Mesendoderm (in vitro differentiated cells): ENCODE results near the gene OLFML1.

Source experiments
- DNase-seq: peaks from one replicate; pipeline ENCODE4 v3.0.0; 2013
- H2AK5ac ChIP-seq: 2 replicates; pipeline ENCODE4 v1.6.1; 2013; ENCODE audit warnings: low read length, inconsistent platforms
- H2BK120ac ChIP-seq: 2 replicates; pipeline ENCODE4 v1.6.1; 2013; ENCODE audit warnings: low read depth, mild to moderate bottlenecking, low read length, moderate library complexity, mixed read lengths
- H2BK15ac ChIP-seq: replicated peaks from 2 replicates; pipeline ENCODE4 v1.6.1; 2013; ENCODE audit warnings: low read depth, mild to moderate bottlenecking, moderate library complexity
- H2BK5ac ChIP-seq: 2 replicates; pipeline ENCODE4 v1.6.1; 2013; ENCODE audit warnings: low read length, inconsistent platforms
- H3K18ac ChIP-seq: 2 replicates; pipeline ENCODE4 v1.6.1; 2013; ENCODE audit warnings: mild to moderate bottlenecking, low read length, mixed read lengths
- H3K23ac ChIP-seq: one replicate; pipeline ENCODE4 v1.6.1; 2013; ENCODE audit warnings: low read length
- H3K27ac ChIP-seq: 2 replicates; pipeline ENCODE4 v1.5.1; 2013; ENCODE audit warnings: low read depth, mild to moderate bottlenecking, inconsistent platforms, low read length, moderate library complexity
- H3K27me3 ChIP-seq: 2 replicates; pipeline ENCODE4 v1.6.1; 2013; ENCODE audit warnings: low read length, control low read depth, mild to moderate bottlenecking, inconsistent platforms; ENCODE audit not compliant: insufficient read depth, poor library complexity
- H3K36me3 ChIP-seq: 2 replicates; pipeline ENCODE4 v1.6.1; 2013; ENCODE audit warnings: low read length, inconsistent platforms; ENCODE audit not compliant: control insufficient read depth, insufficient read depth
- H3K4ac ChIP-seq: one replicate; pipeline ENCODE4 v1.6.1; 2013; ENCODE audit warnings: low read depth, mild to moderate bottlenecking, low read length, moderate library complexity
- H3K4me1 ChIP-seq: 2 replicates; pipeline ENCODE4 v1.6.1; 2013; ENCODE audit warnings: low read depth, low read length, inconsistent platforms; ENCODE audit not compliant: control insufficient read depth
- H3K4me2 ChIP-seq: 2 replicates; pipeline ENCODE4 v1.6.1; 2013; ENCODE audit warnings: low read length
- H3K4me3 ChIP-seq: 2 replicates; pipeline ENCODE4 v1.5.1; 2013; ENCODE audit warnings: mild to moderate bottlenecking, low read length
- H3K56ac ChIP-seq: one replicate; pipeline ENCODE4 v1.6.1; 2013; ENCODE audit warnings: low read length
- H3K79me1 ChIP-seq: 2 replicates; pipeline ENCODE4 v1.6.1; 2013; ENCODE audit warnings: low read length, inconsistent platforms
- H3K79me2 ChIP-seq: 2 replicates; pipeline ENCODE4 v1.6.1; 2013; ENCODE audit warnings: mild to moderate bottlenecking, low read length; ENCODE audit not compliant: control insufficient read depth, insufficient read depth
- H3K9ac ChIP-seq: 2 replicates; pipeline ENCODE4 v1.6.1; 2013; ENCODE audit warnings: low read length, inconsistent platforms
- H4K5ac ChIP-seq: one replicate; pipeline ENCODE4 v1.6.1; 2013; ENCODE audit warnings: low read length
- H4K8ac ChIP-seq: one replicate; pipeline ENCODE4 v1.6.1; 2013; ENCODE audit warnings: low read depth, mild to moderate bottlenecking, control low read depth, low read length, moderate library complexity
- WGBS: extraction: QIAGEN DNeasy Blood & Tissue Kit; methylation state at CpG from one replicate; pipeline ENCODE4 v1.1.7; 2013; ENCODE audit warnings: low lambda C conversion rate, missing lambda C conversion rate; ENCODE audit not compliant: insufficient coverage; ENCODE audit errors: extremely low coverage; 5-methylcytosine and 5-hydroxymethylcytosine counted together

The OLFML1 gene

GRCh38 chr11:7559398-7560283 is 74.3 kb downstream of the OLFML1 start:
- Histone ChIP-seq H3K27ac (no peak overlapping the region), H2BK120ac (no peak overlapping the region), H3K36me3 (no peaks in the 10 kb centered on the region), H3K23ac (no peak overlapping the region), H2BK5ac (no peak overlapping the region), H2AK5ac (no peak overlapping the region), H3K4me3 (no peak overlapping the region), H3K4me1 (no peaks in the 10 kb centered on the region), H4K5ac (no peak overlapping the region), H3K9ac (no peak overlapping the region), H3K4me2 (no peak overlapping the region), H3K79me2 (no peaks in the 10 kb centered on the region), H3K4ac (no peak overlapping the region), H3K56ac (no peak overlapping the region), H2BK15ac (no peak overlapping the region), H3K79me1 (no peaks in the 10 kb centered on the region), H4K8ac (no peak overlapping the region), H3K18ac (no peak overlapping the region), H3K27me3 (no peaks in the 10 kb centered on the region)
- no CpG with 5 or more reads among the region's 4 CpGs for WGBS
- DNase-seq = no peak
